AG09309 (cell line): Measurements from ENCODE around the gene FBXL4.

Source experiments
- DNase-seq: peaks from one replicate; pipeline ENCODE4 v3.0.0-alpha.2; 2010; ENCODE audit warnings: low read depth
- H3K4me3 ChIP-seq: 2 replicates; pipeline ENCODE4 v1.5.1; 2011; ENCODE audit warnings: mild to moderate bottlenecking, low read depth, low read length, moderate library complexity; ENCODE audit not compliant: control insufficient read depth
- CTCF ChIP-seq: IDR thresholded peaks from 2 replicates; pipeline ENCODE4 v1.5.1; 2011; ENCODE audit warnings: mild to moderate bottlenecking, low read depth, low read length, inconsistent platforms; ENCODE audit not compliant: insufficient read depth, control insufficient read depth; ENCODE audit errors: missing control alignments

Gene FBXL4

GRCh38 chr6:98904096-98904495, 43.6 kb downstream of the FBXL4 start:
- TF ChIP-seq CTCF = no peak
- H3K4me3 ChIP-seq = no peak overlapping the region
- DNase-seq = no peak

DNA sequence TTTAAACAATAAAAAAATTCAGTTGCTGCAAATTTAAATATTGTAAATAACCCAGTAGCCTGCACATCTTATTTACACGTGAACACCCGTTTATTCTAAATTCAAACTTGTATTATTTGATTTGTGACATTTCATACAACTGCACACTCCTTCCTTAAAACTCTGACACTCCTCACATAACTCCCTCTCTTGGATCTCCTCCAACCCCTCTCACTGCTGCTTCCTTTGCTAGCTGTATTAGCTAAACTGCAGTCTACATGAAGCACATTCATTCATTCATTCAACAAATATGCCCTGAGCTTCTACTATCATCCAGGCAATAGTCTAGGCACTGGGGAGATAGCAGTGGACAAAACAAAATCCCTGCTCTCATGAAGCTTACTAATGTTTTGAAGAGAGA, 47.0 kb downstream of the FBXL4 start:
- no peak for TF ChIP-seq CTCF
- H3K4me3 ChIP-seq = no peak overlapping the region
- DNase-seq = no peak

- TF ChIP-seq CTCF = no peak
- H3K4me3 ChIP-seq = no peak overlapping the region
- DNase-seq = no peak
These were observed 52.9 kb downstream of the FBXL4 start for GRCh38 chr6:98894810-98895209.

DNA sequence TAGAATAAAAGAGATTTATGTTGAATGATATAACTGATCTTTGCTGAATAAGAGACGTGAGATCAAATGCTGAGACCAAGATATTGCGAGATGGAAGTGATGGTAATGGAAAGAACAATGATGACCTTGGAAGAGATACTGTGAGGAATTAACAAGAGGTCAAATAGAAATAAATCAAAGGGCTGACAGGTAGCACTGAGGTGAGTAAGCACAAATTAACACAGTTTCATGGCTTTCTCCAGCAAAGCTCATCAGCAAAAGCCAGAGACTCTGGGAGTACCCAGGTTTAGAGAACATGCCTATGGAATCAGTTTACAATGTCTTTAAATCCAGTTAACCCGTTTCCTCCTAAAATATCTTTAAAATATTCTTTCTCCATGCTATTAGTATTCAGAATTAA, 60.1 kb downstream of the FBXL4 start:
- no peak overlapping the region for H3K4me3 ChIP-seq
- DNase-seq = no peak
- TF ChIP-seq CTCF = no peak

- DNase-seq = no peak
- no peak for TF ChIP-seq CTCF
- no peak overlapping the region for H3K4me3 ChIP-seq
These were observed 62.4 kb downstream of the FBXL4 start for GRCh38 chr6:98885330-98885729.

GRCh38 chr6:98880486-98880885, 67.3 kb downstream of the FBXL4 start:
- TF ChIP-seq CTCF = no peak
- no peak overlapping the region for H3K4me3 ChIP-seq
- no peak for DNase-seq

- no peak overlapping the region for H3K4me3 ChIP-seq
- no peak for TF ChIP-seq CTCF
- no peak for DNase-seq
These were observed 70.5 kb downstream of the FBXL4 start for GRCh38 chr6:98877250-98877649.
